ENCODE data around the gene CDK16. TPM values are rescaled to one million over a fixed set of nuclear protein-coding genes. Genes with fewer than 3 reads are reported as not detected.

CDK16 gene
- total and polyA plus RNA-seq, 2 of the 13 experiments (the other 11 are each of a cell fraction or from before 2014, with no cell fraction given), result 64.5 to 225 TPM

GRCh38 chrX:47235691-47236103 is 17.2 kb downstream of the CDK16 start (continued):
- TF ChIP-seq PRDM10 (CRISPR knock-in tag; IDR thresholded peaks at IDR 0.05; ENCODE audit: low read depth) (no peak), DDIT3 (CRISPR knock-in tag; IDR thresholded peaks at IDR 0.05) (no peak), GZF1 (CRISPR knock-in tag; IDR thresholded peaks at IDR 0.05) (no peak), ZNF883 (CRISPR knock-in tag; IDR thresholded peaks at IDR 0.05; ENCODE audit: not compliant biosample characterization) (no peak), CCDC6 (CRISPR knock-in tag; IDR thresholded peaks at IDR 0.05) (no peak), CENPT (CRISPR knock-in tag; IDR thresholded peaks at IDR 0.05; ENCODE audit: low read depth) (no peak), SOX6 (IDR thresholded peaks at IDR 0.05) (no peak), SOX6 (CRISPR knock-in tag; IDR thresholded peaks at IDR 0.05) (peak; percentile 50; the same call in 1 of the 2 replicates), PAWR (CRISPR knock-in tag; IDR thresholded peaks at IDR 0.05; ENCODE audit: borderline replicate concordance) (no peak)

- Histone ChIP-seq H3K4me2 (ENCODE audit: low read depth, low read length) (no peak overlapping the region), H3K4me1 (ENCODE audit: insufficient read depth, low read length) (peaks cover 29% of the 10 kb centered on the region), H3K9me3 (ENCODE audit: low read length) (no peaks in the 10 kb centered on the region), H3K9ac (ENCODE audit: insufficient read depth, low read depth, low read length) (no peak overlapping the region), H2AFZ (ENCODE audit: low read length) (no peak overlapping the region), H3K36me3 (replicated peaks in 1 of 2; ENCODE audit: control insufficient read depth in 1 of 2, insufficient read depth in 2 of 2, low read length in 2 of 2) (peaks cover 3 to 30% of the 10 kb centered on the region in 2 experiments; a peak in 4 of 5 replicates), H3K27me3 (ENCODE audit: control insufficient read depth in 1 of 2, insufficient read depth in 2 of 2, low read length in 2 of 2) (no peaks in the 10 kb centered on the region), H4K20me1 (ENCODE audit: insufficient read depth, low read length) (no peaks in the 10 kb centered on the region), H3K27ac (ENCODE audit: extremely low read length, insufficient read depth, low read length) (no peak overlapping the region), H3K4me3 (replicated peaks in 1 of 3; ENCODE audit: insufficient read depth in 1 of 3, low read depth in 2 of 3, low read length in 3 of 3) (no peak overlapping the region), H3K79me2 (ENCODE audit: insufficient read depth, low read length) (peaks cover 23% of the 10 kb centered on the region)
- DNase-seq (ENCODE audit: low spot score), result no peak
- BruUV-seq (replicated peaks), result no TSS peak
- CTCF ChIA-PET (ENCODE audit: low intra/inter-chr PET ratio, low total read pairs), result no interaction called here
- intact Hi-C loops (cut with micrococcal nuclease; ENCODE audit: unreplicated experiment), result loop anchor here (10.0 kb wide), 1 partner anchor 76 kb away; no protein-coding TSS in a partner anchor
- WGBS (ENCODE audit: low lambda C conversion rate), result 99% methylated on average over 8 of the region's 8 CpGs
- POLR2A ChIA-PET, result no interaction called here
- ATAC-seq, result no peak
- in situ Hi-C loops (cut with HindIII; ENCODE audit: extremely low pct_ligation_motif_present, low pct_unique_long_range_greater_than_20kb), result no loop called here
- no peak for FAIRE-seq
- TF ChIP-seq PCBP2 (optimal IDR thresholded peaks at IDR 0.05; ENCODE audit: low read depth, low read length, poor library complexity, severe bottlenecking) (no peak), GTF3A (CRISPR knock-in tag; conservative IDR thresholded peaks at IDR 0.05) (no peak), ZNF800 (CRISPR knock-in tag; IDR thresholded peaks at IDR 0.05) (no peak), GRHL1 (CRISPR knock-in tag; conservative IDR thresholded peaks at IDR 0.05) (no peak), CBX1 (IDR thresholded peaks at IDR 0.05; ENCODE audit: low read depth) (no peak), ZNF691 (CRISPR knock-in tag; IDR thresholded peaks at IDR 0.05; ENCODE audit: borderline replicate concordance, low read depth) (no peak)
Measured at GRCh38 chrX:47239199-47239598, 20.7 kb downstream of the CDK16 start.

All from HepG2 (cell line).